HG03135 (cell line): ENCODE measurements around the gene ZNF530.
A peak's percentile ranks its signal among the peaks of the same experiment; 100 is the strongest.

Source experiments
- ATAC-seq: cut with Tn5 transposase; IDR thresholded peaks from one replicate; pipeline ENCODE4 v1.9.1; 2021; ENCODE audit warnings: mild to moderate bottlenecking, moderate library complexity; ENCODE audit not compliant: unreplicated experiment

The ZNF530 gene

DNA sequence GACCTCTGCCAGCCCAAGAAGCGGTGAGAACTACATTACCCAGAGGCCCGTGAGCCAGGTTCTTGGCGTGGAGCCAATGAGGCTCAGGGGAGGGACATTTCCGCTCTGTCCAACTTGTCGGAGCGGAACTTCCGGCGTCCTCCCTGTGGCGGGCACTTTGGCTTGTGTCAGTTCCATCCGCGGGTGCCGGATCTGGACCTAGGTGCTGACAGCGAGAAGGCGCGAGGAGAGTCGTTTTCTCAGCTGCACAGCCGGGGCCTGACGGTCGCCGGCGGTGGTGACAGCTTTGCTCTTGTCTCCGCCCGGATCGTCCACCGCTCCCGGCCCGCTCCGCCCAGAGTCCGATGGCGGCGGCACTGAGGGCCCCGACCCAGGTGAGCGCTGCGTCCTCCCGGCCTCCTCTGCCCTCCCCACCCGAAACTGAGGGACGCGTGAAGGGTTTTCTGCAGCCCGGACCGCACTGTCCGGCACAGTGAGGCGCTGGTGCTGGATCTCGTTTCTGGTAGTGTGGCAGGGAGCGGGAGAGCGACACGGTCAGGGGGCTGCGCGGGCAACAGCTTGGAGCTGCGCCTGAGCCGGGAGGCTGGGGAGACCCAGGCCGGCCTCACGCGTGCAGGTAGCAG is at the start of gene ZNF530:
ZNF530 (plus strand) TSS at position 125 of the 623 bp plus-strand sequence. CDS start 4,461 bp downstream, outside the sequence.
- ATAC-seq, result peak; percentile 91

- ATAC-seq, result no peak
Measured at GRCh38 chr19:57552432-57552831, 47.3 kb upstream of the ZNF530 start.

- no peak for ATAC-seq
Measured at GRCh38 chr19:57557659-57558058, 42.0 kb upstream of the ZNF530 start.

- no peak for ATAC-seq
Measured at GRCh38 chr19:57558525-57558924, 41.2 kb upstream of the ZNF530 start.

- ATAC-seq, result peak; percentile 29
Measured at GRCh38 chr19:57559008-57559403, 40.7 kb upstream of the ZNF530 start.

- ATAC-seq, result peak; percentile 93
Measured at GRCh38 chr19:57559404-57560025, 40.2 kb upstream of the ZNF530 start, which contains the start of gene ZNF550. Gene ZNF550 (minus strand): TSS chr19:57559863. CDS start chr19:57559682, 181 bp downstream.

DNA sequence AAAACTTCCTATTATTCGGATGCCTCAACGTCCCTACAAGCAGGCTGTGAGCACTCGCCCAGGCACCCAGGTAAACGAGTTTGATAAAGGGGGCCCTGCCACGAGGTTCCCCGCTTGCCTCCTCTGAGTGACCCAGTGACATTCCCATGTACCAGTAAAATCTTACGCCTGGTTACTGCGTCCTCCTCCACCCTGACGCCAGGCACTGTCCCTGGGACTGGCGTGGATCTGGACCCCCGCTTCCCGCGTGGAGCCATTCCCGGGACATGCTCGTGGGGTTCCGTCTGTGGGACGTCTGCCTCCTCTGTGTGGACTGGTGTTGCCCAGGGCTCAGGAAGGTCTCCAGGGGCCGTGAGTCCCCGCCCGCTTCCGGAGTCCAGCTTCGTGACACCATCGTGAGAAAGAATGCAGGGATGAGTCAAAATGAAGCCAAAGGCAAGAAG is 39.6 kb upstream of the ZNF530 start:
- ATAC-seq, result peak; percentile 15

DNA sequence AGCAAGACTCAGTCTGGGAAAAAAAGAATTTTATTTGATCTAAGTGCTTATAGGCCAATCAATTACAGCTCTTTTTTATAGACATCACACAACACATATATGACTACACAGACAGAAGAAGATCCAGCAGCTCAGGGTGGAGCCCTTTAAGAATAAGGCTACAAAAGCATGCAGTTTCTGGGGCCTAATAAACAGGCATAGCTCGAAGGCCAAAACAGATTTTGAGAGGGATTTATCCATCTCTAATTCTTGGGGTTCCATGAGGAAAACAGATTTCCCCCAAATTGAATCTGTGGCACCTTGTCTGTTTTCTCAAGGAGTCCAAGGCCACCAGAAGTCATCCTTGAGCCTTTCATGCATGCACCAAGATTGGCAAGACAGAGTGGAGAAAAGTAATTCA is 36.1 kb upstream of the ZNF530 start:
- ATAC-seq, result no peak

GRCh38 chr19:57566396-57567265 is 33.1 kb upstream of the ZNF530 start:
- no peak for ATAC-seq

- no peak for ATAC-seq
Measured at GRCh38 chr19:57570707-57571106, 29.0 kb upstream of the ZNF530 start.

GRCh38 chr19:57572415-57572947 is 27.2 kb upstream of the ZNF530 start:
- ATAC-seq, result no peak

- ATAC-seq, result no peak
Measured at GRCh38 chr19:57576661-57577060, 23.0 kb upstream of the ZNF530 start.

DNA sequence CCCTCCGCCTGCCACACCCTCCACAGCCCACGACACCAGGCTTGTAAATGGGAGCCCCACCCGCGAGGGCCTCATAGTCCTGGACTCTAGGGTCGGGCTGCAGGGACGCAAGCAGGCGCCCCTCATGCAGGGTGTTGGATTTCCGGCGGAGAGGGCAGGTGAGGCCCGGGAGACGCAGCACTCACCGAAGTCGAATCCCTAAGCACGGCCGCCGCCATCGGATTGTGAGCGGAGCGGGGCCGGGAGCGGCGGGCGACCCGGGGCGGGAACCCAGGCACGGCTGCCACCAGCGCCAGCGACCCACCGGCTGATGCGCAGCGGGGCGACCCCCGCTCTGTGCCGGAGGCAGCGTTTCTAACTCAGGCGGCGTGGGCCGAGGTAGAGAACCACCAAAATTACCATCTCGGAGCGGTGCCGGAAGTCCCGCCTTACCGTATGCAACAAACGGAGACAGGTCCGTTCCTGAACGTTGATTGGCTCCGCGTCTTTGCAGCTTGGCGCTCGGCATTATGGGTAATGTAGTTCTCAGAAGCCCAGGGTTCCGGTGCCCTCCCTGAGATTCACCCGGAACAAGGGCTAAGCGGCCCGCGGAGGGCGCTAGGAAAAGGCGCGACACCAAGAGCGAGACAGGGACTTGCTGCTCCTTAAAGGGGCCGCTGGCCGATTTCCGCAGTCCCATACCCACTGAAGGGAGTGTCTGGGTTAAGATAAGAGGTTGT is 21.0 kb upstream of the ZNF530 start, which contains the start of gene ZNF416:
ZNF416 (minus strand) TSS at position 425 of the 719 bp plus-strand sequence; CDS start at position 218, 207 bp downstream.
- ATAC-seq, result peak; percentile 93

- ATAC-seq, result no peak
Measured at GRCh38 chr19:57583104-57583520, 16.6 kb upstream of the ZNF530 start.

- ATAC-seq, result peak; percentile 67
Measured at GRCh38 chr19:57583521-57584416, 15.9 kb upstream of the ZNF530 start, which contains the start of gene ZIK1. Gene ZIK1 (plus strand): TSS chr19:57584145. CDS start chr19:57584357, 212 bp downstream.

DNA sequence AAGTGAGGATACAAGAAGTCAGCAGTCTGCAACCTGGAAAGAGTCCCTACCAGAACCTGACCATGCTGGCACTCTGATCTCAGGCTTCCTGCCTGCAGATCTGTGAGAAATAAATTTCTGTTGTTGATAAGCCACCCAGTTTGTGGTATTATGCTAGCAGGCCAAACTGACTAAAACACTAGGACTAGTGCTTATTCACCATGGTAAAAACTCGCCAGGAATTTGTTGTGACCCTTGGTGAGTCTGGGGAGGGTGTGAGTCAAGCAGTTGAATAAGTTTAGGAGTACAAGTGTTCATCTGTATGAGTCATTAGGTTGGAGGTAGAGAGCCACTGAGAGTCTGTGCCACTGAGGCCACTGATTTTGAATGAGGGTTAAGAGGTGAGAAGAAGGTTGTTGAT is 12.2 kb upstream of the ZNF530 start:
- ATAC-seq, result no peak

DNA sequence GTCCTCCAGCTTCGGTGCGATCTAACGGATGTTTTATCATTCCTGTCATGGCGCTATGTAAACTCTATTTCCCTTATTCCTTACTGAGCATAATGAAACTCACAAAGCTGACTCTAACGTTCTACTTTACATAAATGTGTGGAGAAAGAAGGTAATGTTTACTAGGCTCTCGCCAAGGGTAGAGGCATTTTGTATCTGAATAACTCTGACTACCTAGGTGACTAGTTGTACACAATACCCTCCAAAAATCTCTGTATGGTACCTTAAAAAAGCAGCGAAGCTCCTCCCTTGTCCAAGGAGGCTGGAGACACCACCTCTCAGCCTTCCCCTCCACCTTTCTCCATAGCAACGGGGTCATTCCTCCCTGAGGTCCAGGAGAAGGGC is 316 bp upstream of the ZNF530 start:
- ATAC-seq, result no peak

DNA sequence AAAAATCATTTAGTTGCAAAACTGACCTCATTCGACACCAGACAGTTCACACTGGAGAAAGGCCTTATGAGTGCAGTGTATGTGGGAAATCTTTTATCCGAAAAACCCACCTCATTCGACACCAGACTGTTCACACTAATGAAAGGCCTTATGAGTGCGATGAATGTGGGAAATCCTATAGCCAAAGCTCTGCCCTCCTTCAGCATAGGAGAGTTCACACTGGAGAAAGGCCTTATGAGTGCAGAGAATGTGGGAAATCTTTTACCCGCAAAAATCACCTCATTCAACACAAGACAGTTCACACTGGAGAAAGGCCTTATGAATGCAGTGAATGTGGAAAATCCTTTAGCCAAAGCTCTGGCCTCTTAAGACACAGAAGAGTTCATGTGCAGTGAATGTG is 7.2 kb downstream of the ZNF530 start:
- ATAC-seq, result no peak

DNA sequence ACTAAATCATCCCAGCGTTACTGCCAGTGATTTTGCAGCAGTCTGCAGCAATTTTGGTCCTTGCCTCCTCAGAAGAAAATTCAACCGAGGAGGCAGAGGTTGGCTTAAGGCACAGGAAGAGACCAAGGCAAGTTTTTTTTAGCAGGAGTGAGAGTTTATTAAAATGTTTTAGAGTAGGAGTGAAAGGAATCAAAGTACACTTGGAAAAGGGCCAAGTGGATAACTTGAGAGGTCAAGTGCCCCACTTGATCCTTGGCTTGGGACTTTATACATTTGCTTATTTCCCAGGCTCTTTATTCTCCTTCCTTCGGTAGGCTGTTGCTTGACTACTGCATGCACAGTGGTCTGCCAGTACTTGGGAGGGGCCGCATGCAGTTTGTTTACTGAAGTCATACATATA is 11.4 kb downstream of the ZNF530 start:
- no peak for ATAC-seq
